Ascending aorta (tissue), 2 donors: ENCODE data around the gene MLLT10. TPM values are rescaled to one million over a fixed set of nuclear protein-coding genes. Genes with fewer than 3 reads are reported as not detected.

ENCODE experiments used
- DNase-seq, 2 donors: peaks; one replicate each; pipeline ENCODE4 v3.0.0-alpha.2; 2019; ENCODE audit warnings: low spot score in 2 of 2
- H3K27ac ChIP-seq, 2 donors: fragments of 200-600 bp; sonication (generic); one replicate each; pipeline ENCODE4 v1.5.1; 2016 to 2017; ENCODE audit warnings: mild to moderate bottlenecking in 1 of 2
- H3K27me3 ChIP-seq: fragments of 200-600 bp; sonication (generic); one replicate; pipeline ENCODE4 v1.5.1; 2017
- H3K36me3 ChIP-seq, 2 donors: fragments of 200-600 bp; sonication (generic); one replicate each; pipeline ENCODE4 v1.5.1; 2016
- H3K4me1 ChIP-seq, 2 donors: fragments of 200-600 bp; sonication (generic); one replicate each; pipeline ENCODE4 v1.5.1; 2016 to 2017; ENCODE audit warnings: mild to moderate bottlenecking in 1 of 2
- H3K4me3 ChIP-seq, 2 donors: fragments of 200-600 bp; sonication (generic); one replicate each; pipeline ENCODE4 v1.5.1; 2016 to 2017; ENCODE audit warnings: mild to moderate bottlenecking in 1 of 2
- H3K9me3 ChIP-seq, 2 donors: fragments of 200-600 bp; sonication (generic); one replicate each; pipeline ENCODE4 v1.5.1; 2016
- intact Hi-C: fragments of 100-400 bp; cut with DNase I; formaldehyde crosslinking; loops from one replicate; pipeline ENCODE4 v1.15.1; 2023
- total RNA-seq: library from RNA; depleted of rRNA; stranded (reverse); fragments of >200 nt; gene quantifications from one replicate; pipeline ENCODE4 v1.1.0, GENCODE V29; 2016
- TF ChIP-seq, protein P1 (sequence below), 3 experiments: fragments of 200-600 bp in 2 of 3; fragments of 450-650 bp in 1 of 3; sonication (generic) in 2 of 3; IDR thresholded peaks; one replicate each; pipeline ENCODE4 v1.5.1; 2016 to 2019; ENCODE audit warnings: antibody characterized with exemption in 3 of 3, mild to moderate bottlenecking in 1 of 3, moderate library complexity in 1 of 3

The MLLT10 gene
- total RNA-seq, 1 donor from 2014 or later = 16.3 TPM

DNA sequence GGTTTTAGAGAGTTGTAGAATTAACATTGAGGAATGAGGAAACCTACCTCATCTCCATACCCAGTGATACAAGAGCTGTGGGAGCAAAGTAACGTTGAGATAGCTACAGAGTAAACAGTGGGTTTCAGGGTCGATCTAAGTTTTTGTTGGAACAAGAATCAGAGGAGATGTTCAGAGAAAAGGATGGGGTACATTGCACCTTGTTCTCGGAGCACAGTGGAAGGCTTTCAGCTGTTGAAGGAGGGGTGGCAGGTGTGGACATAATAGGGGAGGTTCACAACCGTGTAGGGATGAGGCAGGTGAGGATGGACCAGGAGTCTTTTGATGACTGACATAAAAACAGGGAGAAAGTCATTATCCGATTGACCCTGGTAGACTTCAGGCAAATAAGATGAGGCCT lies 121.7 kb downstream of the MLLT10 start:
- intact Hi-C loops = no loop called here

DNA sequence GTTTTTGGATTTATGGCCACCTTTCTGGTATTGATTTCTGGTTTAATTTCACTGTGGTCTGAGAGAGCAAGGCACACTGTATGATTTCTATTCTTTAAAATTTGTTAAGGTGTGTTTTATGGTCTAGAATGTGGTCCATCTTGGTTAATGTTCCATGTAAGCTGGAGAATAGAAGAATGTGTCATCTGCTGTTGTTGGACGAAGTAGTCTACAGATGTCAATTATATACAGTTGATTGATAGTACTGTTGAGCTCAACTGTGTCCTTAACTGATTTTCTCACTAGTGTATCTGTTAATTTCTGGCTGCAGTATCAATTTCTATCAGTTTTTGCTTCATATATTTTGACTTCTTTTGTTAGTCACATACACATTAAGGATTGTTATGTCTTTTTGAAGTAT lies 127.1 kb downstream of the MLLT10 start:
- intact Hi-C loops = no loop called here
- DNase-seq = no peak

More for the DNA sequence above, 121.7 kb downstream of the MLLT10 start:
- TF ChIP-seq, protein P1, sequence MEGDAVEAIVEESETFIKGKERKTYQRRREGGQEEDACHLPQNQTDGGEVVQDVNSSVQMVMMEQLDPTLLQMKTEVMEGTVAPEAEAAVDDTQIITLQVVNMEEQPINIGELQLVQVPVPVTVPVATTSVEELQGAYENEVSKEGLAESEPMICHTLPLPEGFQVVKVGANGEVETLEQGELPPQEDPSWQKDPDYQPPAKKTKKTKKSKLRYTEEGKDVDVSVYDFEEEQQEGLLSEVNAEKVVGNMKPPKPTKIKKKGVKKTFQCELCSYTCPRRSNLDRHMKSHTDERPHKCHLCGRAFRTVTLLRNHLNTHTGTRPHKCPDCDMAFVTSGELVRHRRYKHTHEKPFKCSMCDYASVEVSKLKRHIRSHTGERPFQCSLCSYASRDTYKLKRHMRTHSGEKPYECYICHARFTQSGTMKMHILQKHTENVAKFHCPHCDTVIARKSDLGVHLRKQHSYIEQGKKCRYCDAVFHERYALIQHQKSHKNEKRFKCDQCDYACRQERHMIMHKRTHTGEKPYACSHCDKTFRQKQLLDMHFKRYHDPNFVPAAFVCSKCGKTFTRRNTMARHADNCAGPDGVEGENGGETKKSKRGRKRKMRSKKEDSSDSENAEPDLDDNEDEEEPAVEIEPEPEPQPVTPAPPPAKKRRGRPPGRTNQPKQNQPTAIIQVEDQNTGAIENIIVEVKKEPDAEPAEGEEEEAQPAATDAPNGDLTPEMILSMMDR (IDR thresholded peaks at IDR 0.05) = no peak
- Histone ChIP-seq H3K9me3 (no peaks in the 10 kb centered on the region), H3K4me3 (no peak overlapping the region), H3K27ac (no peak overlapping the region), H3K4me1 (no peaks in the 10 kb centered on the region), H3K36me3 (peaks cover 0 to 3% of the 10 kb centered on the region in 2 donors), H3K27me3 (no peaks in the 10 kb centered on the region)
- no peak for DNase-seq

DNA sequence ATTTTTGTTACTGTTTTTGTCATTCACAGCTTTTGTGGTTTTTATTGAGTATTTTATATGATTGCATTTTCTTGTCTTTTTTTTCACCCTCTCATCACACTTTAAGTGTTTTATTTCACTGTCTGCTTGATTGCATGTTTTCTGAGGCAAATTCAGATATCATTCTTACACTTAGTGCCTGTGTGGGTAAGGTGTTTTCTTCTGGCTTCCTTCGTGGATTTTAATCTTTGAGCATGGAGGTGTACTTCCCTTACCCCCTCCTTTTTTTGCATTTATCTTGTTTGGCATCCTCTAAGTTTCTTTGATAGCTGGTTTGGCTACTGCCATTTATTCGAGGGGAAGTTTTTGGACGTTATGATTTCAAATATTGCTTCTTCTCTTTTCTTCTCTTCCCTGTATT lies 127.9 kb downstream of the MLLT10 start:
- DNase-seq = no peak
- no peak overlapping the region for H3K4me3 ChIP-seq
- H3K27me3 ChIP-seq = no peaks in the 10 kb centered on the region
- H3K36me3 ChIP-seq = no peaks in the 10 kb centered on the region
- peaks cover 0 to 3% of the 10 kb centered on the region in 2 donors for H3K4me1 ChIP-seq
- TF ChIP-seq, protein P1 (IDR thresholded peaks at IDR 0.05) = no peak
- intact Hi-C loops = no loop called here
- H3K9me3 ChIP-seq = no peaks in the 10 kb centered on the region
- no peak overlapping the region for H3K27ac ChIP-seq

More for the DNA sequence above, 127.1 kb downstream of the MLLT10 start:
- peaks cover 0 to 3% of the 10 kb centered on the region in 2 donors for H3K4me1 ChIP-seq
- TF ChIP-seq, protein P1 (IDR thresholded peaks at IDR 0.05) = no peak
- H3K4me3 ChIP-seq = no peak overlapping the region
- H3K27me3 ChIP-seq = no peaks in the 10 kb centered on the region
- no peak overlapping the region for H3K27ac ChIP-seq
- H3K9me3 ChIP-seq = no peaks in the 10 kb centered on the region
- H3K36me3 ChIP-seq = no peaks in the 10 kb centered on the region

DNA sequence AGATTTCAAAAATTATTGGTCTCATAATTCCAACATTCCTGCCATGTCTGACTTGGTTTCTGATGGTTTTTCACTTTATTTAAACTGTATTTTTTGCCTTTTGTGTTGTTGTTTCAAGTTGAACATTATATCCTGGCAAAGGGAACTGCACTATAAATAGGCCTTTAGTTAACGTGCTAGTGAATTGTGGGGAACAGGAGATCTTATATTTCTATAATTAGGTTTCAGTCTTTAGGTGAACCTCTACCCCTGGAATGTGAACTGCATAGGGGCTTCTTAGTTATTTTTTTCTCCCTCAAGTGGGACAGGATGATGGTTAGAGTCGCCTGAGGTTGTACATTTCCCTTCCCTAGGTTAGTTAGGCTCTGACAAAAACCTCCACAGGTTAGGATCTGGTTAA lies 128.6 kb downstream of the MLLT10 start:
- H3K4me3 ChIP-seq = no peak overlapping the region
- no peaks in the 10 kb centered on the region for H3K9me3 ChIP-seq
- TF ChIP-seq, protein P1 (IDR thresholded peaks at IDR 0.05) = no peak

GRCh38 chr10:21668831-21669230 lies 134.8 kb downstream of the MLLT10 start:
- DNase-seq = no peak
- Histone ChIP-seq H3K9me3 (no peaks in the 10 kb centered on the region), H3K4me1 (no peaks in the 10 kb centered on the region), H3K36me3 (peaks cover 0 to 4% of the 10 kb centered on the region in 2 donors), H3K27me3 (no peaks in the 10 kb centered on the region), H3K4me3 (no peak overlapping the region), H3K27ac (no peak overlapping the region)
- intact Hi-C loops = no loop called here
- TF ChIP-seq, protein P1 (IDR thresholded peaks at IDR 0.05) = no peak

More for the DNA sequence above, 128.6 kb downstream of the MLLT10 start:
- Histone ChIP-seq H3K27ac (no peak overlapping the region), H3K36me3 (no peaks in the 10 kb centered on the region), H3K4me1 (peaks cover 0 to 3% of the 10 kb centered on the region in 2 donors), H3K27me3 (no peaks in the 10 kb centered on the region)
- intact Hi-C loops = no loop called here
- DNase-seq = no peak

DNA sequence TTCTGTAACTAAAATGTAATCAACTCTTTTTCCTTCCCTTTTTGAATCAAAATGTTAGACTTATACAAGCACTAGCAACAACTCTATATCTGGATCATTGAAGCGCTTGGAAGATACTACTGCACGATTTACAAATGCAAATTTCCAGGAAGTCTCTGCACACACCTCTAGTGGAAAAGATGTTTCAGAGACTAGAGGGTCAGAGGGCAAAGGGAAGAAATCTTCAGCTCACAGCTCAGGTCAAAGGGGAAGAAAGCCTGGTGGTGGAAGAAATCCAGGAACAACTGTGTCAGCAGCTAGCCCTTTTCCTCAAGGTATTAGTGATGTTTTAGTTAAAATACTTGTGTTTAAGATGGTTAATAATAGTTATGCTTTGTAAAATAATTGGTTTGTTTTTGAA lies 136.4 kb downstream of the MLLT10 start:
- Histone ChIP-seq H3K36me3 (peaks cover 0 to 4% of the 10 kb centered on the region in 2 donors), H3K27ac (no peak overlapping the region), H3K4me1 (no peaks in the 10 kb centered on the region), H3K27me3 (no peaks in the 10 kb centered on the region), H3K4me3 (no peak overlapping the region), H3K9me3 (no peaks in the 10 kb centered on the region)
- TF ChIP-seq, protein P1 (IDR thresholded peaks at IDR 0.05) = no peak
- DNase-seq = no peak
- intact Hi-C loops = no loop called here
